ENCODE measurements around the gene ZNF222.

ZNF222 gene

DNA sequence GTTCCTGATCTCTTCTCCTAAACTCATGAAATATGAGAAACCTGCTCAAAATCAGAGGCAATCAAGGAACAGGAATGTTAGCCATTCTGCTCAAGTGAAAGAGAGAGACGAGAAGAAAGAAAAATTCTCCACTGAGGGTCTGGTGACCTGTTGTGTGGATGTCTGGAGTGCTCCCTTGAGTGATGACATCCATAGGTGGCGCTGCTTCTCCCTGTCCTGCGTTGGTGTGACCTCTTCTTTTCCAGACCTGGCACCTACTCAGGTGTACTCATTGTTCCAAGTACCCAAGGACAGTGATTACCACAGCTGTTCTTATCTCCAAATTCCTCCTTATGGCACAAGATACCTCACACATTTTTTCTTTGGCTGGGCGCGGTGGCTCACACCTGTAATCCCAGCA is 30.7 kb downstream of the ZNF222 start:
- DNase-seq: no peak

DNA sequence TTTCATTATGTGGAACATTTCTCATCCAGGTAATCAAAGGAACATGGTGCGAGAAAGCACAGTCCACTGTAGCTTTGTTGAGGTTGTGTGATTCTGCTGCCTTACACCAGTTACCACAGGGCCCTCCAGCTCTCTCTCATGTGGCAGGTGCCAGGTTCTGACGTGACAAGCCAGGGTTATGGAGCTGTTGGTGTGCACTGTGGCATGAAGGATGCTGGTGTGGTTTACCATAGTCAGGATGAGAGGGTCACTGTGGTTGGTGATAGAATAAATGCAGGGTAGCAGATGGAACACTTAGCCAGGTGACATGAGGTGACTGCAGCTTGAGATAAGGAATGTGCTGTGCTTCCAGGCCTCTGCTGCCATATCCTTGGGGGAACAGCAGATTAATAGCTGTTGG is 34.0 kb downstream of the ZNF222 start:
- DNase-seq: no peak

DNA sequence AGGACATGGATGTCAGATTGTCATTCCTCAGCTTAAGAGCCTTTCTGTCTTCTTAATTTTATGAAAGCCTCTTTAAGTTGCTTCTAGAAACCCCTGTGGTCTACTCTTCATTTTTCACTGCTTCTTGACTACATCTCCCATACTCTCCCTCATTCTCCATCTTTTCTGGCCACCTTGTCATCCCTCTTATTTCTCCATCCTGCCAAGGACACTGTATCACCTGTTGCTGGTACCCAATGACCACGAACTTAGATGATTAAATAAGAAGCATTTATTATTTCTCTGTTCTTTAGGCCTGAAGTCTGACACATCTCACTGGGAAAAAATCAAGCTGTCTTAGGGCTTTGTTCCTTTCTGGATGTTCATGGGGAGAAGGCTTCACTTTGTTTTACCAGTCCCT is 35.9 kb downstream of the ZNF222 start:
- DNase-seq: no peak

DNA sequence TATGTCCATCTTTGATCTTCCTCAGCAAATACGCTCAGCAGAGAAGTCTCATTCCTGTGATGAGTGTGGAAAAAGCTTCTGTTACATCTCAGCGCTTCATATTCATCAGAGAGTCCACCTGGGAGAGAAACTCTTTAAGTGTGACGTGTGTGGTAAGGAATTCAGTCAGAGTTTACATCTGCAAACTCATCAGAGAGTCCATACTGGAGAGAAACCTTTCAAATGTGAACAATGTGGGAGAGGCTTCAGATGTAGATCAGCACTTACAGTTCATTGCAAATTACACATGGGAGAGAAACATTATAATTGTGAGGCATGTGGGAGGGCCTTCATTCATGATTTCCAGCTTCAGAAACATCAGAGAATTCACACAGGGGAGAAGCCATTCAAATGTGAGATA is 41.1 kb downstream of the ZNF222 start:
- DNase-seq: no peak

DNA sequence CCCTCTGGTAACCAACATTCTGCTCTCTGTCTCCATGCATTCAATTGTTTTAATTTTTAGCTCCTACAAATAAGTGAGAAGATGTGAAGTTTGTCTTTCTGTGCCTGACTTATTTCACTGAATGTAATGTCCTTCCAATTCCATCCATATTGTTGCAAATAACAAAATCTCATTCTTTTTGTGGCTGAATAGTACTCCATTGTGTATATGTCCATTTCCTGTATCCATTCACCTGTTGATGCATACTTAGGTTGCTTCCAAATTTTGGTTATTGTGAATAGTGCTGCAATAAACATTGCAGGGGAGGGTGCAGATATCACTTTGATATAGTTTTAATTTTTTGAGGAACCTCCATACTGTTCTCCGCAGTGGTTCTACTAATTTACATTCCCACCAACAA is 44.2 kb downstream of the ZNF222 start:
- DNase-seq: no peak

DNA sequence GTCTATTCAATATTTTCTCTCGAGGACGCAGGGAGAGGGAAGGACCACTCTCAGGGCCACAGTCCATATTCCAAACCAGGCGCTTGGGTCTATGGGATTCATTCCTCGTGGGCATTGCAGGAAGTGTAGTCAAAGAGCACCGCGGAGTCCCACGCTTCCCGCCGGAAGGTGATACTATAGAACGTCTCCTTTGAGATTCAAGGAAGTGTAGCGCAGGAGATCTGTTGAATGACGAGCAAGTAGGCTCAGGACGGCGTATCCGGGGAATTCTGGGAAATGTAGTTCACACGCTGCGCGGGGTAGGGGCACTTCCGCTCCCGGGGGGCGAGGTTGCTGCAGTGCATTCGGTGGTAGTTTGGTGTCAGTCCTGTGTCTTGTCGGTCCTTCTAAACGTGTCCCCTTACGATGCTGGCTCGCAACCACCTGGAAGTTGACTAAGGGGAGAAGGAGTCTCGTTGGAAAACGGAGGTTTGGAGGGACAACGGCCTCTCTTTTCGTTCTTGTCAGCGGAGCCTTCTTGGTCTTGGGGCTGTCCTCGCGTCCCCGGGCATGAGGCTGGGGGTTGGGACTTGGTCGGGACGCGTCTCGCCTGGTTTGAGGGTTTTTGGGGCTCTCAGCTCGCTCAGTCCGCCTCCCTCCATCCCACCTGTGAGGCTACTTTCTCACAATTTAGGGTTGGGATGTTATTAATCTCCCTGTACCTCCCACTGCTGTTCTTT is 46.8 kb downstream of the ZNF222 start, which contains the start of gene ZNF284:
Gene ZNF284, plus strand, starts transcription at position 336 of the 719 bp plus-strand sequence. CDS start 4,231 bp downstream, outside the sequence.
- DNase-seq: peak; percentile 79

DNA sequence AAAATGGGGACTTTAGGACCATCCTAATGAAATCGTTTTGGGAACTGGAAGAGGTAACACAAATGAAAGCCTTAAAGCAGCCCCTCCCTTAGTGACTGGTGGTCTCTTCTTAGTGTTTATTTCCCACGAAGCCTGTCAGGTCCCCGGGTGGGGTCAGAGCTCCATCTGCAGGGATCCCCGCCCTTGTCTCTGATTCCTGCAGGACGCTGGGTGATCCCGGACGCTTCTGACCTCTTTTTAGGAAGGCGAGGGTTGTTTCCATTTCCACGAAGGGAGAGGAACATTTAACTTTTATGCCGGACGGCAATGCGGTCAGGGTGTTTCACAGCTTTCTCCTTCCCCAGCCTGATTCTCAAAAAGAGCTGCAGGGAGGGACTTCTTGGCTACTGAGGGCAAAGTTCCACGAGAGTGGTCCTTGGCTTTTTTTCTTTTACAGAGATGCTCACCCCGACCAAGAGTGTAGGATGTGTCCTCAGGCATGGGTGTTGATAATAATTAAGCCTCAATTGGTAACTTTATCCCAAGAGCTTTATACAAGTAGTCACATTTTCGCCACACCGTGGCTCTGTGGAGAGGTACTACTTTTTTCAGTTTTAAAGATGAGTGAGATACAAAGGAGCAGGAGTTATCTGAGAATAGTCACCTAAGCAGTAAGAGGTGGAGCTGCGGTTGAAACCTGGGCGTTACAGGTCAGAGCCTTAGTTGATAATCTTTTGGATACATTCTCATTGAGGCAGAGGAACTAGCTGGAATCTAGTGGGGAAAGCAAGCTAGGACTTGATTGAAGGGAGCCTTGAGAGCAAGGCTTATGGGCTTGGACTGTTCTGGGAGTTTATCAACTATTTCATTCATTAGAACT is 47.6 kb downstream of the ZNF222 start:
- peak; percentile 16 for DNase-seq

DNA sequence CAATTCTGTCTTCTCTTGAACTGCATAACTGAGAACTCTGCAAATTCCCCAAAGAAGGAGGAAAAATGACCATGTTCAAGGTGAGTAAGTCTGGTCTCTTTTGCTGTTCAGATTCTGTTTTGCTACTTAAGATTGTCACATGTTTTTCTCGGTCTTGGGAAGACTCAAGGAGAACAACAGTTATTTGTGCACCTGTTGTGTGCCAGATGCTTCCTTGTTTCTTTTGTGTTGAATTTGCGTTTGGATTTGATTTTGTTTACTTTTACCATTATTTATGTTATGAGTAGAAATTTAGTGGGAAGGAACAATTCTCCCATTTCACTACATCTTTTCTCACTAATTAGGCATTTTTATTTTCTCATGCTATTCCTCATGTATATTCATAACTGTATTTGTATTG is 51.1 kb downstream of the ZNF222 start:
- DNase-seq: no peak

Measured in kidney glomerular epithelial cell (primary cell).